Activated CD4-positive, alpha-beta T cell treated with anti-CD3 and anti-CD28 coated beads, Interleukin-2, Interleukin-6, amounts not matched to agents 100 ng/mL and 50 ng/mL, durations not matched to agents 16 hours and 8 hours (primary cell): ENCODE results near the gene CPED1.

Experiments
- DNase-seq: peaks from one replicate; pipeline ENCODE4 v3.0.0-alpha.2; 2020

Gene CPED1

GRCh38 chr7:120988591-120989256, at the start of gene CPED1:
CPED1 (plus strand) TSS chr7:120988711; CDS start chr7:120989622, 911 bp downstream.
- DNase-seq: peak; percentile 35

DNA sequence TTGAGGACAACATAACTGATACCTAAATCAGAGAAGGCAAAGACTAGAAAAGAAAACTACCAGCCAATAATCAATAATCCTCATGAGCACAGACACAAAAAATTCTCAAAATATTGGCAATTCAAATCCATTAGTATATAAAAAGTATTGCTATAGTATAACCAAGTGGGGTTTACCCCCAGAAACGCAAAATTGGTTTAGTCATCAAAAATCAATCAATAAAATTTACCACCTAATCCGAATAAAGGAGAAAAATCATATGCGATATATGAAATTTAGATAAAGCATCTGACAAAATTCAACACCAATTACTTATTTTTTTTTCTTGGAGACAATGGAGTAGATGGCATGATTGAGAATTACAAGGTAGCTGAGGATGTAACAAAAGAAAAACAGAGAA, 49.2 kb upstream of the CPED1 start:
- no peak for DNase-seq

- no peak for DNase-seq
These were observed 47.4 kb upstream of the CPED1 start for GRCh38 chr7:120941064-120941463.

DNA sequence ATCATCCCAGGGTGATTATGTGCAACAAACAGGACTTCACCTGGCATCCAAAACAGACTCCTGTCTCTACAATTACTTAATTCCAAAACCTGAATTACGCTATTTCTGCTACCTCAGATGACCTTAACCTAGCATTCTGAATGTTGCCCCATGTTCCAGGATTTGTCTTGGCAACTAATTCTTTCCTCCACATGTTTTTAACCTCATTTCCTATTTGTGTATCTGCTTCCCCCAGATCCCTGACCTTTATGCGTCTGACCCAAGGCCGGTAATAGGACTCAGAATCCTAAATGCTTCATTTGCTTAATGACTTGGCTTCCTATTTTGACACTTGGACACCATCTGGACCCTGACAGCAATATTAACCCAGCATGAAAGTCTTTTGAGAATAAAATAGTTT, 46.7 kb upstream of the CPED1 start:
- DNase-seq: no peak

DNA sequence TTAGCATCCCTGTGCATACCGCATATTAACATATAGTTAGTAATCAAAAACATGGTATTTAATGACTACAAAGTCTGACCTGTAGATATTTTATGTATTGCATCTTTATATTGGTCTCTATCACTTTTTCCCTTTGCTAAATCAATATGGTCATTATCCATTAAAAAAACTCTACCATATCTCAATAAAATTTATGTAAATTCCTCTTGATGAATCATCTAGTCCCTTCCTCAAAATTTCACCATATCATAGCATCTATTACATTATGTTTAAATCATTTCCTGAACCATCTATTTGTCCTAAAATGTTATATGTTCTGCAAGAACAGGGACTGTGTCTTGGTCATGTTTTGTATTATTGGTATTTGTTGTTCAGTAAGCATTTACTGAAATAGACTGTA, 45.6 kb upstream of the CPED1 start:
- no peak for DNase-seq

- DNase-seq: no peak
These were observed 43.5 kb upstream of the CPED1 start for GRCh38 chr7:120944826-120945562.

- no peak for DNase-seq
These were observed 40.5 kb upstream of the CPED1 start for GRCh38 chr7:120947980-120948379.

GRCh38 chr7:120949393-120949911, 39.1 kb upstream of the CPED1 start:
- no peak for DNase-seq

GRCh38 chr7:120949998-120950538, 38.4 kb upstream of the CPED1 start:
- DNase-seq: no peak

DNA sequence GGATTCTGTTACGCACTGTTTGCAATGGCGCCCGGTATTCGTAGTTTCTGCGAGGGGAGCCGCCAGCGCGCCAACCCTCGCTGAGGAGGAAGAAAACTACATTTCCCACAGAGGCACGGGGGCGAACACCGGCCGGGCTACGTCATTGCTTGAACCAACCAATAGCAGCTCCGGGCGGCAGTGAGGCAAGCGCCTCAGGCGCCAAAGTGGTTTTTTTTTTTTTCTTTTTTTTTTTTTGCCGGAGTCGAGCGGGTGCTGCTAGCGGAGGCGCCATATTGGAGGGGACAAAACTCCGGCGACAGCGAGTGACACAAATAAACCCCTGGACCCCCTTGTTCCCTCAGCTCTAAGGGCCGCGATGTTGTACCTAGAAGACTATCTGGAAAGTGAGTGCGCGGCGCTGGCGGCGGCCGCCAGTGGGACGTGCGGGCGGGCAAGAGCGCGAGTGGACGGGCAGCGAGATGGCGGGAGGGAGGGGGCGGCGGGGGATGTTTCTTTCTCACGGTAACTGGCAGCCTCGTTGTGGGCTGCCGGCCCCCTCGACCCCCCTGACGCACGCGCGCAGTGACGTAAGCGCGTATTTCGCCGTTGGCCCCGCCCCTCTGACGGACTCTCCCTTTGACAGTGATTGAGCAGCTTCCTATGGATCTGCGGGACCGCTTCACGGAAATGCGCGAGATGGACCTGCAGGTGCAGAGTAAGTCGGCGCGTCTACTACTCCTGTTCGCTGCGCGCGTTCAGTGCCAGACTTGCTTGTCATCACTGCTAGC, 37.8 kb upstream of the CPED1 start, which contains the start of gene ING3:
TSS of gene ING3 (plus strand) at position 239 of the 770 bp plus-strand sequence. CDS start at position 359, 120 bp downstream.
- peak; percentile 97 for DNase-seq

- no peak for DNase-seq
These were observed 37.2 kb upstream of the CPED1 start for GRCh38 chr7:120951309-120951699.

GRCh38 chr7:120951826-120952225, 36.7 kb upstream of the CPED1 start:
- DNase-seq: peak; percentile 18

DNA sequence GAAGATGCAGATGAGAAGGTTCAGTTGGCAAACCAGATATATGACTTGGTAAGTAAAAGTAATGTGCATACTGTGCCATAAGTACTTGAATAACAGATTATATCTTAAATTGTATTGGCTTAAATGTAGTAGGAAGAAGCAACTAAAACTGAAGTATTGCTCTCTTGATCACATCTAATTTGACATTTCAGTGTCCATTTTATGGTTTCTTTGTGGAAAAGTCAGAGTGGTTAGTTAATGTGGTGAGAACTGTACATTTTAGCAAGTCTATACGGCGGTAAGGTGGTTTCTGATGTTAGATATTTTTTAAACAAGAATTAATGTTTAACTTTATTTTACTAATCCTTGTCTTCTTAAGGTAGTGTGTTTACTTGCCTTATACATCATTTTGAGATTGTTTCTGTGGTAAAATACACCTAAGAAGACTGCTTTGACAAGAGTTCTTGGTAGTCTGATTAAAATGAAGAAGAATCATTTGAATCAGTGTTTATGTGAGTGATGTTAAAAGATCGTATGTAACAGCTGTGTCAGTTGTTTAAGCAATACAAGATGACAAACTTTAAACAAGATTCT, 32.8 kb upstream of the CPED1 start:
- peak; percentile 51 for DNase-seq

DNA sequence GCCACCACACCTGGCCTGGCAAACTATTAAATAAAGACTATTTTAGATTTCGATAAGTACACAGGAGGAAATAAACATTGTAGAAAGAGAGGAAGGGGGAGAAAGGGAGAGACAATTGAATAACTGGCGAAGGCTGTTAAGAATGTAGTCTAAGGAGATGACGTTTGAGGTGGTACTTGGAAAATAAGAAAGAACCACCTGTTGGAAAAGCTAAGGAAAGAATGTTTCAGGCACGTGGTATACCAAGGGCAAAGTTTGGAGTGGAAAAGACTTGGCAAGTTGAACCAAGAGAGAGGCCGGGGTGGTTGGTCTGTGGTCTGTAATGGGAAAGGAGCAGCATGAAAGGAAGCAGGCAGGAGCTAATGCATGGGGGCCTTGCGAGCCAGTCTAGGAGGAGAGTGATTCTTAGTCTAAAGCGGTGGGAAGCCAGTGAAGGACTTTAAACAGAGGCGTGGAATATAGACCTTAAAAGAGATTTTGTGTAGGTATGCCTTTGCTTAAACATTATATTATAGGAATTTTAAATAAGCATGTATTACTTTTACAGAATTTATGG, 28.5 kb upstream of the CPED1 start:
- DNase-seq: no peak

DNA sequence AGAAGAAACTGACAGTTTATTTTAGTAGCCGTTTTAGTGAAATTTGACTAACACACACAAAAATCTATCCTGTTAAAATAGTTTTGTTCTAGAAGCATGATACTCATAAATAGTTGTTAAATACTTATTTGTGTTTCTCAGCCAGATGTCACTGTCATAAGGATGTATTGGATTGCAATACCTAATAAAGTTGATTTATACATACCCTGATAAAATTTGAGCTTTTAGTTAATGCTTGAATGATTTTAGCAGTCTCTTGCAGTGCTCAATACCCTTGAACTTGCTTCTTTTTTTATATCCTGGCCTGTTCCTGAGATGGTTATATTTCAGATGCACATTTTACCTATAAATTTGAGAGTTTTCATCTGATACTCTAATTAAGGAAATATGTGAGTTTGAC, 27.8 kb upstream of the CPED1 start:
- DNase-seq: no peak

GRCh38 chr7:120961638-120962173, 26.8 kb upstream of the CPED1 start:
- no peak for DNase-seq

DNA sequence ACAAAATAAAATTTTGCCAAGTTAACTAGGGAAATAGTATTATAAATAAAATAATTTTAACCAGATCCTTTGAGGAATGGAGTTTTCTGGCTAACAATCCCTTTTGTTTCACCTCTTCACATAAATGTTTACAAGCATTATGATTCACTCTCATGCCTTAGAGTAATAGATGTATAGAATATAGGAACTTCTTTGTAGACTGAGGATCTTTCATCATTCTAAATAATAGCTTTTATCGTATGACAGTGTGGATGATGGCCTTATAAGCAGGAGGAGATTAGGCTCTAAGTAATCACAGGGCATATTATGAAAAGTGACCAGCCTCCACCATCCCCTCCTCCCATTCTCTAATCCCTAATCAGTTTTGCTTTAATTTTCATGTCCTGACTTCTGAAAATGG, 24.4 kb upstream of the CPED1 start:
- no peak for DNase-seq

GRCh38 chr7:120966961-120967360, 21.6 kb upstream of the CPED1 start:
- no peak for DNase-seq

GRCh38 chr7:120973849-120974248, 14.7 kb upstream of the CPED1 start:
- no peak for DNase-seq

DNA sequence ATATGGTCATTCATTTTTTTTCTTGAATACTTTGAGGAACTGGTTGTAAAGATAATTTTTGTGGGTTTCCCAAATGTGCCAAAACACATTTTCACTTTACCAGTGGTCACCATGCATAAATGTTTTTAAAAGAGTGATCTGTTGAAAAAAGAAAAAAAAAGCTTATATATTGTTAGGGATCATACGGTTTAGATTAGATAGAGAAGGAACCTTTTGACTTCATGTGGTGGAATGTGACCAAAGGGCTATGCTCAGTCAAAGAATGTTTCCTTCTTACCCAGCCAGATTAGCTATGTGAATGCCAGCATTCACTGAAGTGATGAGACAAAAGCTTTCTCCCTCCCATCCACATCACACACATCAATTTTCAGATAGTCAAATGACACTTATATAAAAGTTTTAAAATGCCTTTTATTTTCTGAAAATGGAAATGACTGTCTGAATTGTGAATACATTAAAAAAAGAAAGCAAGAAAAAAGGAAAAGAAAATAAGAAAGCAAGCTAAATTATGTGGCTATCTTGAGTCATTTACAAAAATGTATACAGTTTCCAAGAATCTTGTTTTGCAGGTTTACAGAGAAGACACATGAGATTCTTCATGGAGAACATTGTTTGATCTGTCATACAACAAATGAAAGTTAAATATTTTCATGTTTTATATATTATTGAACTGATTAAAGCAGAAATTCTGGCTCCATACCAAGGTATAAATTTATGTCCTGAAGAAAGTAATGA, 8.6 kb upstream of the CPED1 start:
- DNase-seq: peak; percentile 12

GRCh38 chr7:120981117-120981516, 7.4 kb upstream of the CPED1 start:
- no peak for DNase-seq
